K562 (cell line): Measurements from ENCODE around the gene VPS4B. TPM values are rescaled to one million over a fixed set of nuclear protein-coding genes. Genes with fewer than 3 reads are reported as not detected.

Experiments used
- CBX3 ChIP-seq, 2 experiments: IDR thresholded peaks; 1 replicate in 1 of 2; 2 replicates in 1 of 2; pipeline ENCODE4 v1.6.1; 2012; ENCODE audit warnings: inconsistent platforms in 2 of 2, low read length in 2 of 2, borderline replicate concordance in 1 of 2, control low read depth in 1 of 2
- GATA2 ChIP-seq: sonication (generic); formaldehyde crosslinking; IDR thresholded peaks from 2 replicates; pipeline ENCODE4 v1.4.0; 2020; ENCODE audit warnings: mild to moderate bottlenecking, missing genetic modification reagents
- LEF1 ChIP-seq: fragments of 450-650 bp; IDR thresholded peaks from 2 replicates; pipeline ENCODE4 v1.6.1; 2016; ENCODE audit warnings: mild to moderate bottlenecking
- NONO ChIP-seq, 2 experiments: fragments of 200-400 bp in 1 of 2; fragments of 450-650 bp in 1 of 2; formaldehyde crosslinking in 1 of 2; IDR thresholded peaks; 2 replicates each; pipeline ENCODE4 v1.6.1; 2017; ENCODE audit warnings: low read depth in 2 of 2, mild to moderate bottlenecking in 2 of 2, moderate library complexity in 2 of 2, low read length in 1 of 2
- TAL1 ChIP-seq: fragments of 450-650 bp; IDR thresholded peaks from 2 replicates; pipeline ENCODE4 v1.6.1; 2016; ENCODE audit warnings: mild to moderate bottlenecking
- WHSC1 ChIP-seq: IDR thresholded peaks from one replicate; pipeline ENCODE4 v1.6.1; 2012; ENCODE audit warnings: low read length, control low read depth, inconsistent platforms
- ZNF347 ChIP-seq: fragments of 450-650 bp; formaldehyde crosslinking; IDR thresholded peaks from 2 replicates; pipeline ENCODE4 v1.4.0; 2020; ENCODE audit warnings: low read depth, mild to moderate bottlenecking, moderate library complexity
- polyA plus RNA-seq, 8 experiments: library from polyadenylated mRNA; depleted of rRNA in 4 of 8; stranded (reverse) in 5 of 8; unstranded in 3 of 8; fragments of >200 nt; fragmentation: Nextera tagmentation in 2 of 8; fragmentation: Illumina TruSeq in 1 of 8; extraction: Ambion mirVana in 2 of 8; extraction: Trizol in 1 of 8; gene quantifications; 2 replicates each; pipeline versions ENCODE4 v1.2.1 to v1.2.3, GENCODE V29; 2011 to 2014; ENCODE audit warnings: inconsistent platforms in 1 of 8, missing spikeins in 1 of 8
- total RNA-seq, 7 experiments: library from RNA; depleted of rRNA in 6 of 7; stranded (reverse); fragments of >200 nt in 6 of 7; fragmentation: Illumina TruSeq in 2 of 7; extraction: Trizol in 2 of 7; gene quantifications; 2 replicates each; pipeline versions ENCODE4 v1.2.1 to v1.2.3, GENCODE V29; 2011 to 2021; ENCODE audit warnings: low replicate concordance in 1 of 7
- TF ChIP-seq, protein P1 (sequence below): sonication (generic); formaldehyde crosslinking; IDR thresholded peaks from 2 replicates; pipeline ENCODE4 v1.8.0; 2022; ENCODE audit warnings: mild to moderate bottlenecking, missing genetic modification reagents

Gene VPS4B
- total and polyA plus RNA-seq, 9 of the 15 experiments (the other 6 are each of a cell fraction or from before 2014, with no cell fraction given): 7.3 to 16.4 (median 10.4) TPM

DNA sequence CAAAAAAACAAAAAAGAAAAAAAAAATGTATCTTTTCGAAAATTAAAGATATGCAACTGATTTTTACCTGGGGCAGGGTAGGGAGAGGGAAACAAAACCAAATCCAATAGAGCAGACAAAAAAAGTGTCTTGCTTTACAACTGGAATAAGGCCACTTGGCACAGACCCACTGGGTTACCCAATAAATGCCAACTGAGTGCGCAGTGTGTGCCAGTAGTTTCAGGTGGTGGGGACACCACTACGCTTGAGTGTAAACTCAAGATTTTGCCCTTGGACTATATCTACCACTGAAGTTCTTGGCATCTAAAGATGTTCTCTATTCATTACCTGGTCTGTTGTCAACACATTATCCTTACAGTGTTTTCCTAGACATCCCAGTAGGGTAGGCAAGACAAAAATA, 16.3 kb downstream of the VPS4B start (continued):
- TF ChIP-seq, protein P1, sequence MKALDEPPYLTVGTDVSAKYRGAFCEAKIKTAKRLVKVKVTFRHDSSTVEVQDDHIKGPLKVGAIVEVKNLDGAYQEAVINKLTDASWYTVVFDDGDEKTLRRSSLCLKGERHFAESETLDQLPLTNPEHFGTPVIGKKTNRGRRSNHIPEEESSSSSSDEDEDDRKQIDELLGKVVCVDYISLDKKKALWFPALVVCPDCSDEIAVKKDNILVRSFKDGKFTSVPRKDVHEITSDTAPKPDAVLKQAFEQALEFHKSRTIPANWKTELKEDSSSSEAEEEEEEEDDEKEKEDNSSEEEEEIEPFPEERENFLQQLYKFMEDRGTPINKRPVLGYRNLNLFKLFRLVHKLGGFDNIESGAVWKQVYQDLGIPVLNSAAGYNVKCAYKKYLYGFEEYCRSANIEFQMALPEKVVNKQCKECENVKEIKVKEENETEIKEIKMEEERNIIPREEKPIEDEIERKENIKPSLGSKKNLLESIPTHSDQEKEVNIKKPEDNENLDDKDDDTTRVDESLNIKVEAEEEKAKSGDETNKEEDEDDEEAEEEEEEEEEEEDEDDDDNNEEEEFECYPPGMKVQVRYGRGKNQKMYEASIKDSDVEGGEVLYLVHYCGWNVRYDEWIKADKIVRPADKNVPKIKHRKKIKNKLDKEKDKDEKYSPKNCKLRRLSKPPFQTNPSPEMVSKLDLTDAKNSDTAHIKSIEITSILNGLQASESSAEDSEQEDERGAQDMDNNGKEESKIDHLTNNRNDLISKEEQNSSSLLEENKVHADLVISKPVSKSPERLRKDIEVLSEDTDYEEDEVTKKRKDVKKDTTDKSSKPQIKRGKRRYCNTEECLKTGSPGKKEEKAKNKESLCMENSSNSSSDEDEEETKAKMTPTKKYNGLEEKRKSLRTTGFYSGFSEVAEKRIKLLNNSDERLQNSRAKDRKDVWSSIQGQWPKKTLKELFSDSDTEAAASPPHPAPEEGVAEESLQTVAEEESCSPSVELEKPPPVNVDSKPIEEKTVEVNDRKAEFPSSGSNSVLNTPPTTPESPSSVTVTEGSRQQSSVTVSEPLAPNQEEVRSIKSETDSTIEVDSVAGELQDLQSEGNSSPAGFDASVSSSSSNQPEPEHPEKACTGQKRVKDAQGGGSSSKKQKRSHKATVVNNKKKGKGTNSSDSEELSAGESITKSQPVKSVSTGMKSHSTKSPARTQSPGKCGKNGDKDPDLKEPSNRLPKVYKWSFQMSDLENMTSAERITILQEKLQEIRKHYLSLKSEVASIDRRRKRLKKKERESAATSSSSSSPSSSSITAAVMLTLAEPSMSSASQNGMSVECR (CRISPR knock-in tag): no peak
- TF ChIP-seq ZNF347: no peak
- no peak for TF ChIP-seq LEF1
- TF ChIP-seq TAL1: no peak
- no peak for TF ChIP-seq CBX3 (IDR thresholded peaks at IDR 0.05; ENCODE audit: borderline replicate concordance in 1 of 2, low read length in 2 of 2)
- TF ChIP-seq WHSC1: no peak
- TF ChIP-seq NONO (IDR thresholded peaks at IDR 0.05; ENCODE audit: low read depth in 2 of 2, low read length in 1 of 2): no peak
- TF ChIP-seq GATA2 (CRISPR knock-in tag): no peak
